Activated naive CD4-positive, alpha-beta T cell treated with anti-CD3 and anti-CD28 coated beads, Interleukin-2, amount 10 ng/mL, durations not matched to agents 7 days and 5 days (primary cell): ENCODE data around the gene KRT76.

Experiments
- CTCF ChIA-PET: fragments of 350-600 bp; sonication (Branson Sonifier 250); formaldehyde crosslinking; loops from one replicate; lab custom pipeline; 2021; ENCODE audit warnings: antibody characterized with exemption; lab: Charles Lee
- DNase-seq: peaks from one replicate; pipeline ENCODE4 v3.0.0-alpha.2; 2020
- H3K27ac Mint-ChIP-seq: one replicate; pipeline ENCODE4 v1.8.0; 2021; ENCODE audit warnings: mild to moderate bottlenecking, moderate library complexity, mixed read lengths
- H3K27me3 Mint-ChIP-seq: one replicate; pipeline ENCODE4 v1.8.0; 2021; ENCODE audit warnings: mild to moderate bottlenecking, mixed read lengths
- H3K36me3 Mint-ChIP-seq: one replicate; pipeline ENCODE4 v1.8.0; 2021; ENCODE audit warnings: mixed read lengths
- H3K4me1 Mint-ChIP-seq: one replicate; pipeline ENCODE4 v1.8.0; 2021; ENCODE audit warnings: mixed read lengths
- H3K4me3 Mint-ChIP-seq: one replicate; pipeline ENCODE4 v1.8.0; 2021; ENCODE audit warnings: mild to moderate bottlenecking, moderate library complexity, mixed read lengths
- H3K9me3 Mint-ChIP-seq: one replicate; pipeline ENCODE4 v1.8.0; 2021; ENCODE audit warnings: mixed read lengths

KRT76 gene

DNA sequence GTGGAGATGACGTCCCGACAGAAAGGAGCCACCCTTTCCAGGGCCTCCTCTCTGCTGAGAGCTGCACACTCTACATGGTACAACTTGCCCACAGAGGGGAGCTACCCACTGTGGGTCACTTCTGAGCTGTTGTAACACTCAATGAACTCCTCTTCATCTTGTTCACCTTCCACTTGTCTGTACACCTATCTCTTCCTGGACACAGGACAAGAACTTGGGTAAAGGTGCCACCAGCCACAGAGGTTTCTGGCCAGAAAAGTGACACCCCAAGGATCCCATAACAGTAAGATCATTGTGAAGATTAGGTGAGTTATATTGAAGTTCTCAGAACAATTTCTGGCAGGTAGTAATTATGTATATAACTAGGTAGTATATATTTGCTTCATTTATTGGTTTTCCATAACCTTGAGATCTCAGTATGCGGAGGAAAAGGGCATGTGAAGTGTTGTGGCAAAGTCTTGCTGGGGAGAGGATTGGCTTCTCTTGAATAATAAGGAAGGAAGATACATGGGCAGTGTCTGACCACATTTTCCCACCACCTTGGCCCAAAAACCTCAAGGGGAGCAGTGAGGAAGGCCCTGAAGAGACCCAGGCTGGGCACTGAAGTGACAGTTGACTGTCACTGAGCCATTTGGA is 34.2 kb downstream of the KRT76 start:
- no peaks in the 10 kb centered on the region for H3K9me3 Mint-ChIP-seq
- DNase-seq: no peak
- peaks cover 18% of the 10 kb centered on the region for H3K27me3 Mint-ChIP-seq
- H3K27ac Mint-ChIP-seq: no peak overlapping the region
- CTCF ChIA-PET: no interaction called here
- no peaks in the 10 kb centered on the region for H3K4me1 Mint-ChIP-seq
- H3K4me3 Mint-ChIP-seq: no peak overlapping the region
- no peaks in the 10 kb centered on the region for H3K36me3 Mint-ChIP-seq

DNA sequence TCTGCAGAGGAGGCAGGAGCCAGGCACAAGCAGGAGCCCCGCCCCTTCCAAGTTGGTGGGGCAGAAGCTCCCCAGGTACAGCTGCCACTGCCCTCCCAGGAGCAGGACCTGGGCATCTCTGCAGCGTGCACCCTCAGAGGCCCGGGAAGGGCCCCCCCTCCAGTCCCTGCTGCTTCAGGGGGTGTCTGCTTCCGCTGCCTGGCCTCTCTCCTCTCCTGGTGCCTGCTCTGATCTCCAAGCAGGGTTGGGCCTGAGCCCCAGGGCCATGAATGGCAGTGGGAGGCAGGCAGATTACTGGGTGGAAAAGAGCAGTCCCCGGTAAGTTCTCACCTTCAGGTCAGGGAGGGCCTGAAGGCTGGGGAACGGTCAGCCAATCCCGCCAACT is 35.0 kb downstream of the KRT76 start:
- CTCF ChIA-PET: no interaction called here

DNA sequence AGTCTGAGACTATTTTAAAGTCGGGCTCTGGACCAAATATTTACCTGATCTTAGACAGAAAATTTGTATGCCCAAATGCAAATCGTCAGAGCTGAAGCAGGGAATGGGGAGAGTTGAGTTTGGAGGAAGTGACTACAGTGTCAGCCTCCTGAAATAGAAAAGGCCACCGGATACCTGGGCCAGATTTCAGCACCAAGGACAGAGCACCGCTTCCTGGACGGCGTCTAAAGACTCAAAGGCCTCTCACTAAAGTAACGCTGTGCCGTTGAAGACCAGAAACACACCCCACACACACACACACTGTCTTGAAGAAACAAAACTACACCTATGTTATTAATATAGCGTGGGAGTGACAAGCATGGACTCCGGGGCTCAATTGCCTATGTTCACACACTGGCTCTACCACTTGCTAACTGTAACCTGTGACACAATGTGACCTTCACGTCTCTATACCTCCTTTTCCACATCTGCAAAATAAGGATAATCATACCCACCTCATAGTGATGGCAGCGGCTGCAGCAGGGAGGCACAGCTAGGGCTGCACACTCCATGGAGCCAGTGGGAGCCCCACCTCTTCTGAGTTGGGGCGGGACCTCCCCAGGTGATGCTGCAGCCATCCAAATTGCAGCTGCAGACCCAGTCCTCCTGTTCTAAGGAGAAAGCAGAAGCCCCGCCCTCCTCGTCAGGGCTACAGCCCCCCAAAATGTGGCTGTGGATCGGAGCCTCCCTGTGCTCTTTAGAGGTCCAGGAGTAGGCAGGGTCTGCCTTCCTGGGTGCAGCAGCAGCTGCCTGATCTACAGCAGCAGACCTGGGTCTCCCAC is 35.6 kb downstream of the KRT76 start:
- Mint-ChIP-seq H3K36me3 (no peaks in the 10 kb centered on the region), H3K27me3 (peaks cover 18% of the 10 kb centered on the region), H3K9me3 (no peaks in the 10 kb centered on the region), H3K27ac (peak overlapping the region; percentile 13), H3K4me1 (no peaks in the 10 kb centered on the region), H3K4me3 (no peak overlapping the region)
- DNase-seq: peak; percentile 86
- CTCF ChIA-PET: no interaction called here

More for the DNA sequence above, 35.0 kb downstream of the KRT76 start:
- H3K9me3 Mint-ChIP-seq: no peaks in the 10 kb centered on the region
- no peaks in the 10 kb centered on the region for H3K36me3 Mint-ChIP-seq
- no peak for DNase-seq
- no peak overlapping the region for H3K27ac Mint-ChIP-seq
- H3K27me3 Mint-ChIP-seq: peaks cover 18% of the 10 kb centered on the region
- H3K4me1 Mint-ChIP-seq: no peaks in the 10 kb centered on the region
- no peak overlapping the region for H3K4me3 Mint-ChIP-seq

DNA sequence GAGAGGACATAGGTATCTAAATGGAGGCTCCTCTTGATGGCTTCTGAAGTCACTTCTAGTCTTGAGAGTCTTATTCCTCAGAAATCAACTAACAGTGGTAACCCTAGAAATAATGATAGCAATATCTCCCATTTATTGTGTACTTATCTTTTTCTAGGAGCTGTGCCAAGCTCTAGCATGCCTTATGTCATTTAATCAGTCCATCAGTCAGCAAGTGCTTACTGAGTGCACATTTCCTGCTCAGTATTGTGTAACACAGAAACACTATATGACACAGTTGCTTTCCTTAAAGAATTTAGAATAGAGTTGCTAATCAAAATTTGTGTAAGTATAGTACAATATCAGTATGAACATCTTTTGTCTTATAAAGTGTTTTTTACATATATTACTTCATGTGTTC is 36.6 kb downstream of the KRT76 start:
- no peaks in the 10 kb centered on the region for H3K9me3 Mint-ChIP-seq
- no peak overlapping the region for H3K27ac Mint-ChIP-seq
- H3K4me3 Mint-ChIP-seq: no peak overlapping the region
- CTCF ChIA-PET: no interaction called here
- H3K36me3 Mint-ChIP-seq: no peaks in the 10 kb centered on the region
- no peak for DNase-seq
- peaks cover 18% of the 10 kb centered on the region for H3K27me3 Mint-ChIP-seq
- no peaks in the 10 kb centered on the region for H3K4me1 Mint-ChIP-seq

DNA sequence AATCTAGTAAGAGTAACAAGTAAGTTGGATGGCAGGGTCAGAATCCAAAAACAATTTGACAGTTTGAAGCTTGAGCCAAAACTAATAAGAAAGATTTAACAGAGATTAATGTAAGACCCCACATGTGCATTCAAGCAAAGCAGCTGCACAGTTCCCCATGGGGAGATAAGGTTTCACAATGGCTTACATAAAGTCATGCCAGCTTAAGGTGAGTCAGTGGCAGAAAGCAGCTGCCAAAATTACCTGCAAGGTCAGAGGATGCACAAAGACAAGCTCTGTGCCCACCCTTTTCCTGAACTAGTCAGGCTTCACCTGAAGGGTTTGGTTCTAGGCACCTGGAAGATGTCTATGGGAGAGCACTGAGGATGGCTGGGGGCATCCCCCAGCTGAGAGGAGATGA is 37.2 kb downstream of the KRT76 start:
- Mint-ChIP-seq H3K27me3 (peaks cover 18% of the 10 kb centered on the region), H3K9me3 (no peaks in the 10 kb centered on the region), H3K36me3 (no peaks in the 10 kb centered on the region), H3K4me3 (no peak overlapping the region), H3K27ac (no peak overlapping the region), H3K4me1 (no peaks in the 10 kb centered on the region)
- DNase-seq: no peak
- CTCF ChIA-PET: no interaction called here

DNA sequence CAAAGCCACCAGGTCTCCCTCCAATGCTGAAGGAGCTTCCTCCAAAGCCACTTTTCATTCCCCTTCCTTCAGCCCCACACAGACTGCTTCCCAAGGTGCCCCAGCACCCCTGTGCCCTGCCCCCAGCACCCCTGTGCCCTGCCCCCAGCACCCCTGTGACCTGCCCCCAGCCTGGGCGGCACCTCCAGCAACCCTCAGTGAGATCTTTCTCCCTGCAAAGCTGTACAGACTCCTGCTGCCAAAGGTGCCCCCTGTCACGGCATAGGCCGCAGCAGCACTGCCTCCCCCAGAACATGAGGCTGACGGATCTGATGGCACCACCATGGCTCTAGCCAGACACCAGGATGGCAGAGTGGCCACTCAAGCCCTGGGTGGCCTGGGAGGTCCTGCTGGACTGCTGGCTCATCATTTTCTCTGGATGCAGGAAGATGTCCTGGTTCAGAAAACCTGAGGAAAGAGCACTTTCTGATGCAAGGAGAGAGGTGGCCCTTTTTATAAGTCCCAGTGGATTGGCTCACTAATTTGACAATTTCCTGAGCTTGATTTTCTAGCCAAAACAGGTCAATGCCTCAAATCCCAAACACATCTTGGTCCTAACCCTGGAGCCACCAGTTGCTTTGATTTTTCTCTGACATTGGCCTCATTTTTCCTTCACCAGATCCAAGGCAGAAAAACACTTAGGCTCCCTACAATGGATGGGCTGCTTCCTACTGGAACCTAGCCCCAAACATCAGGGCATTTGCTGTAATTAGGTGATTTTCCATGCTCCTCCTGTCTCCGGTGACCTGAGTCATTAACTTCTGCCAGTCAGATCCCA is 41.1 kb downstream of the KRT76 start:
- no peaks in the 10 kb centered on the region for H3K4me1 Mint-ChIP-seq
- DNase-seq: no peak
- no peak overlapping the region for H3K27ac Mint-ChIP-seq
- no peaks in the 10 kb centered on the region for H3K36me3 Mint-ChIP-seq
- no peaks in the 10 kb centered on the region for H3K9me3 Mint-ChIP-seq
- no peak overlapping the region for H3K4me3 Mint-ChIP-seq
- peaks cover 6% of the 10 kb centered on the region for H3K27me3 Mint-ChIP-seq
- CTCF ChIA-PET: no interaction called here

DNA sequence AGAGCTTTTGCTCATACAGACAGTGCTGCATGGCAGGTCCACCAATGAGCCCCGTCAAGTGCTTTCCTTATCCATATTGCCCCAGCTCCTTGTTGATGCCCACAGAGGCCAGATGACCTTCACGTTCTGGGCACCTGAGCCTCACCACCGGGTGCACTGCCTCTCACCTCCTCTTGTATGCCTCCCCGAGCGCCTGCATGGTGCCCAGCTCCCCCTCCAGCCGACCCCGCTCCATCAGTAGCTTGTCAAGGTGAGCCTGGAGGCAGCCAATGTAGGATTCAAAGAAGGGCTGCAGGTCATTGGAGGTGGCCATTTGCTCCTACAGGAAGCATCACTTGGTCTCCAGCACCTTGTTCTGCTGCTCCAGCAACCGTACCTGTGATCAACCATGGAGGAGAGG is 42.0 kb downstream of the KRT76 start:
- no peak overlapping the region for H3K27ac Mint-ChIP-seq
- CTCF ChIA-PET: no interaction called here
- no peak for DNase-seq
- no peaks in the 10 kb centered on the region for H3K4me1 Mint-ChIP-seq
- no peaks in the 10 kb centered on the region for H3K9me3 Mint-ChIP-seq
- H3K27me3 Mint-ChIP-seq: peaks cover 5% of the 10 kb centered on the region
- no peaks in the 10 kb centered on the region for H3K36me3 Mint-ChIP-seq
- no peak overlapping the region for H3K4me3 Mint-ChIP-seq

DNA sequence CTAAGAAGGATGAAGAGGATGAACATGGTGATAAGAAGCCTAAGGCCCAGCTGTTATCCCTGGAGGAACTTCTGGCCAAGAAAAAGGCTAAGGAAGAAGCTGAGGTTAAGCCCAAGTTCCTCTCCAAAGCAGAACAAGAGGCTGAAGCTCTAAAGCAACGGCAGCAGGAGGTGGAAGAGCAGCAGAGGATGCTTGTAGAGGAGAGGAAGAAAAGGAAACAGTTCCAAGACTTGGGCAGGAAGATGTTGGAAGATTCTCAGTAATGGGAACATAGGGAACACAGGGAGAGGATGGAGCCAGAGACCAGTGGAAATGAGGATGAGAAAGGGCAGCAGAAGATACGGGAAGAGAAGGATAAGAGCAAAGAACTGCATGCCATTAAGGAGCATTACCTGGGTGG is 46.4 kb downstream of the KRT76 start:
- Mint-ChIP-seq H3K9me3 (no peaks in the 10 kb centered on the region), H3K36me3 (no peaks in the 10 kb centered on the region), H3K4me1 (no peaks in the 10 kb centered on the region), H3K27me3 (peaks cover 8% of the 10 kb centered on the region), H3K27ac (no peak overlapping the region), H3K4me3 (no peak overlapping the region)
- DNase-seq: peak; percentile 3
- CTCF ChIA-PET: no interaction called here

DNA sequence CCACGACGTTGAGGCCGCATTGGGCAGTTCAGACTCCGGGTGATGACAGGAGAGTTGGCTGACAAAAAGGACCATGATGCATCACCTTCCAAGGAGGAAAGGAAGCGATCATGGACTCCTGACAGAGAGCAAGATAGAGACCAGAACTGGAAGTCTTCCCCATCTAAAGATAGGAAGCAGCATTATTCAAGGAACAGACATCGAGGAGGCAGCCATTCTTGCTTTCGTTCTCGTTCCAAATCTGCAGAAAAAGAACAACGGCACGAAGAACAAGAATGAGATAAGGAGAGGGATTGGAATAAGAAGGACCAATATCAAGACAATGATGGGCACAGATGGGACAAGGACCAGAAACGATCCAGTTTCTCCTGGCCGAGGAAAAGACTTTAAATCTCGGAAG is 46.8 kb downstream of the KRT76 start:
- Mint-ChIP-seq H3K9me3 (no peaks in the 10 kb centered on the region), H3K36me3 (no peaks in the 10 kb centered on the region), H3K4me1 (no peaks in the 10 kb centered on the region), H3K27me3 (peaks cover 8% of the 10 kb centered on the region), H3K27ac (no peak overlapping the region), H3K4me3 (no peak overlapping the region)
- CTCF ChIA-PET: no interaction called here
- peak; percentile 8 for DNase-seq

DNA sequence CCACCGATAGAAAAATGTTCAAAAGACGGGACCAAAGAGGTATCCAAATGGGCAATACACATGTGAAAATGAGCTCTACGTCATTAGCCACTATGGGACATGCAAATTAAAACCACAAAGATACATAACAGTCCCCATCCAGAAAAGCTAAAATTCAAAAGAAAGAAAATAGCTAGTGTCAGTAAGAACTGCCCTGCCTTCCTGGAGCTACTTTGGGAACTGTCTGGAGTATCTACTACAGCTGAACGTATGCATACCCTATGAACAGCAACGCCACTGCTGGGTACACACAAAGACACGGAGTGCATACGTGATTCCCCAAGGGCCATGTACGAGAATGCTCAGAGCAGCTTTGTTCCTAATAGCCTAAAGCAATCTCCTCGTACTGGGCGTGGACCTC is 48.0 kb downstream of the KRT76 start:
- Mint-ChIP-seq H3K9me3 (no peaks in the 10 kb centered on the region), H3K4me3 (no peak overlapping the region), H3K27ac (no peak overlapping the region), H3K4me1 (no peaks in the 10 kb centered on the region), H3K36me3 (no peaks in the 10 kb centered on the region), H3K27me3 (peaks cover 9% of the 10 kb centered on the region)
- no peak for DNase-seq
- CTCF ChIA-PET: no interaction called here

DNA sequence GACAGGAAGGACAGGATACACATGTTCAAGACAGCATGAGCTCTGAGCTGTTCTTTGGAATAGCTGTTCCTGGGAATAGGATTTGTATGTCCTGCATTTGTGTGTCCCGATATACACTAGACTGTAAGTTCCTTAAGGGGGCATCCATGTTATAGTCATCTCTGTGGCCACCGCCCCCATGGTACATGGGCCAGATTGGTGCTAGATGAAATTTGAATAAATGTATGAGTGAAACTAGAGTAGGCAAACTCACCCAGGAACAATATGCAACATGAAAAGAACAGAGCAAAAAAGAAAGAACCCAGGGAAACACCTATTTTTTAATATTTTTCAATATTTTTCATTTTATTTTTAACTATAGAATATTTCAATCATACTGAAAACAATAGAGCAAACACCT is 48.8 kb downstream of the KRT76 start:
- H3K27me3 Mint-ChIP-seq: peaks cover 9% of the 10 kb centered on the region
- DNase-seq: no peak
- CTCF ChIA-PET: no interaction called here
- H3K27ac Mint-ChIP-seq: no peak overlapping the region
- H3K4me3 Mint-ChIP-seq: no peak overlapping the region
- H3K36me3 Mint-ChIP-seq: no peaks in the 10 kb centered on the region
- H3K4me1 Mint-ChIP-seq: no peaks in the 10 kb centered on the region
- H3K9me3 Mint-ChIP-seq: no peaks in the 10 kb centered on the region

DNA sequence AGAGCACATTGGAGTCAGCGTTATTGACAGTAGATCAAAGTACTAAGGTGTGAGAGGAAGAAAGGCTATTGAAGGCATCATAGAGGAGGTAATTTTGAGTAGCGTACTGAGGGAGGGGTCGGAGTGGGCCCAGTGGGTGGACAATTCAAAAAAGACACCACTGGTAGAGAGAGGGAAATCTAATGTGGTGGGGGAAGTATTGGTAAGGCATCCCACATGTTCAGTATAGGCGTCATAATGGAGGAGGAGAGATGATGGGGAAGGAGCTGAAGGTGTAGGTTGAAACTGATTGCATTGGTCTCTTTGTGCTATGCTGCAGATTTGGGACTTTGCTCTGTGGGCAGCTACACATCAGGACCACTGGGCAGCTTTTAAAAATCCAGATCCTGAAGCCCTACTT is 50.1 kb downstream of the KRT76 start:
- H3K27me3 Mint-ChIP-seq: peaks cover 16% of the 10 kb centered on the region
- no peaks in the 10 kb centered on the region for H3K4me1 Mint-ChIP-seq
- no peaks in the 10 kb centered on the region for H3K36me3 Mint-ChIP-seq
- CTCF ChIA-PET: interaction anchor here (0.7 kb wide), 1 partner anchor 301 kb away, joined by 4 read pairs; no protein-coding TSS in a partner anchor
- no peak overlapping the region for H3K4me3 Mint-ChIP-seq
- H3K9me3 Mint-ChIP-seq: no peaks in the 10 kb centered on the region
- DNase-seq: peak; percentile 18
- H3K27ac Mint-ChIP-seq: no peak overlapping the region

DNA sequence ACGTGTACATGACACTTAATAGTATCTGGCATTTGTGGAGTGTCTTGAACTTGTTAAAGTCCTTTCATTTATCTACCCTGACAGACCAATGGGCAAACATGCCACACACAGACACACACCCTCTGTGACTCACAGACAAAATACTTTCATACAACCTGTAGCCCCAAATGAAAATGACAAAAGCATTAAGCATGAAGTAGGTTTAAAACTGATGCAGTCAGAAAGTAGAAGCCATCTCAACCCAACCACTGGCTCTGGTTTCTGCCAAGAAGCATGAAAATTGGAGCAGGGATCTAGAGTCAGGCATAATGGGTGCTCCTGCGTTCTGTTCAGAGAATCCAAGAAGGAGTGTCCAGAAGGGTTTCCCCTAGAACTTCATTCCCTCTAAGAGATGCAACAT is 50.7 kb downstream of the KRT76 start:
- H3K27me3 Mint-ChIP-seq: peaks cover 22% of the 10 kb centered on the region
- H3K4me1 Mint-ChIP-seq: no peaks in the 10 kb centered on the region
- H3K27ac Mint-ChIP-seq: no peak overlapping the region
- H3K9me3 Mint-ChIP-seq: no peaks in the 10 kb centered on the region
- H3K4me3 Mint-ChIP-seq: no peak overlapping the region
- DNase-seq: no peak
- CTCF ChIA-PET: interaction anchor here (1.5 kb wide), 1 partner anchor 34 kb away, joined by 3 read pairs; no protein-coding TSS in a partner anchor
- H3K36me3 Mint-ChIP-seq: no peaks in the 10 kb centered on the region

DNA sequence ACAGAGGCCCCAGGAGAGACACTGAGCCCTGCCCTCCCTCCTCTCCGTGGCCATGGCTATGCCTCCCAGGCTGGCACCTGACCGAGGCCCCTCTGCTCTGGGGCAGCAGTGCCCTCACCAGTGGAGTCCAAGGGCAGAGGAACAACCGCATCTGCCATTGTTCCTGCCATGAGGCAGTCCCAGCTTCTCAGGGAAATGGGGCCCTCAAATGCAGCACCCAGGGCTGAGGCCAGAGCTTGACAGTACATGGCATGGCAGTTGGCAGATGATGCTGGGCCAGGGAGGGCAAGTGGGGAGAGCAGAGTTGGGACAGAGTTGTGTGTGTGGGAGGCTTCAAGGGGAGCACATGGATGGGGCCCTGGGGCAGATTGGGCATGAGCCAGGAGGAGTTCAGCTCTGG is 52.8 kb downstream of the KRT76 start:
- Mint-ChIP-seq H3K36me3 (no peaks in the 10 kb centered on the region), H3K27ac (no peak overlapping the region), H3K9me3 (no peaks in the 10 kb centered on the region), H3K4me1 (no peaks in the 10 kb centered on the region), H3K27me3 (peaks cover 21% of the 10 kb centered on the region), H3K4me3 (no peak overlapping the region)
- DNase-seq: peak; percentile 1
- CTCF ChIA-PET: no interaction called here
